Testis (tissue), 2 donors: ENCODE results near the gene EIF2AK3.

ENCODE experiments used
- POLR2A ChIP-seq: fragments of 450-650 bp; IDR thresholded peaks from one replicate; pipeline ENCODE4 v1.6.1; 2017; ENCODE audit warnings: antibody characterized with exemption, mild to moderate bottlenecking, moderate library complexity
- TF ChIP-seq, protein P1 (sequence below), 3 experiments: fragments of 450-650 bp in 2 of 3; fragments of 200-600 bp in 1 of 3; sonication (generic) in 1 of 3; IDR thresholded peaks; one replicate each; pipeline ENCODE4 v1.5.1; 2016 to 2019; ENCODE audit warnings: antibody characterized with exemption in 3 of 3, mild to moderate bottlenecking in 2 of 3, moderate library complexity in 1 of 3

DNA sequence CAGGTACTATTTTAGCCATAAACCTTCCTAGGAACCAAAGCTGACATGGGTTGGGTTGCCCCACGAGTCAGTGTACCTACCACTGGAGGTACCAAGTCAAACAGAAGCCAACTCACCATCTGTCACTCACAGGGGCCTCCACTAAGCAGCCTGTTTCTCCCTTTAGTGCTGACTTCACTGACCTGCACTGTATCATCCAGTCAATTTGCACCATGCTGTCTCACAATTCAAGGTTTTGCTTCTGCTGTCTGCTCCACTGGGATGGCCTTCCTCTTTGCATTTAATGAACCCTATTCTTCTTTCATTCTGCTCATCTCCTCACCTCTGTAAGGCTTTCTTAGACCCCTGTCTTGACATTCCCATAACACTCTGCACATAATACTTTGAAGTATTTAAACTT, 47.2 kb downstream of the EIF2AK3 start:
- TF ChIP-seq, protein P1, sequence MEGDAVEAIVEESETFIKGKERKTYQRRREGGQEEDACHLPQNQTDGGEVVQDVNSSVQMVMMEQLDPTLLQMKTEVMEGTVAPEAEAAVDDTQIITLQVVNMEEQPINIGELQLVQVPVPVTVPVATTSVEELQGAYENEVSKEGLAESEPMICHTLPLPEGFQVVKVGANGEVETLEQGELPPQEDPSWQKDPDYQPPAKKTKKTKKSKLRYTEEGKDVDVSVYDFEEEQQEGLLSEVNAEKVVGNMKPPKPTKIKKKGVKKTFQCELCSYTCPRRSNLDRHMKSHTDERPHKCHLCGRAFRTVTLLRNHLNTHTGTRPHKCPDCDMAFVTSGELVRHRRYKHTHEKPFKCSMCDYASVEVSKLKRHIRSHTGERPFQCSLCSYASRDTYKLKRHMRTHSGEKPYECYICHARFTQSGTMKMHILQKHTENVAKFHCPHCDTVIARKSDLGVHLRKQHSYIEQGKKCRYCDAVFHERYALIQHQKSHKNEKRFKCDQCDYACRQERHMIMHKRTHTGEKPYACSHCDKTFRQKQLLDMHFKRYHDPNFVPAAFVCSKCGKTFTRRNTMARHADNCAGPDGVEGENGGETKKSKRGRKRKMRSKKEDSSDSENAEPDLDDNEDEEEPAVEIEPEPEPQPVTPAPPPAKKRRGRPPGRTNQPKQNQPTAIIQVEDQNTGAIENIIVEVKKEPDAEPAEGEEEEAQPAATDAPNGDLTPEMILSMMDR (IDR thresholded peaks at IDR 0.05) = no peak
- no peak for TF ChIP-seq POLR2A
